ENCODE results near the gene OPRD1.
"Not testable (repeated sequence)": the region's sequence is repeated elsewhere in the genome, so short reads cannot be mapped to it uniquely, and the experiment has no call there.

OPRD1 gene

DNA sequence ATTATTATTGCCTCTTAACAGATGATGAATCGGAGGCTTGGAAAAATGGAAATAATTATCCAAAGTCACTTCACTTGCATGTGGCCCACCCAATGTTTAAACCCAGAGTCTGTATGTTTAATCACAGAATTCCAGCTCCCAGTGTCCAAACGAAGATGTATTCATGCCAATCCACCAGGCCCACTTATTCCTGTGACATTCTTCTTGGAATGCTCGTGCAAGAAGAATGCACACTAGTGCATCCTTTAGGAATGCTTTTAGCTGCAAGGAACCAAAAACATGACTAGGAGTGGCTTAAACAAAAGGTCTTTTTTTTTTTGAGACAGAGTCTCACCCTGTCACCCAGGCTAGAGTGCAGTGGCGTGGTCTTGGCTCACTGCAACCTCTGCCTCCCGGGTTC lies 8.9 kb upstream of the OPRD1 start:
- DNase-seq = no peak

DNA sequence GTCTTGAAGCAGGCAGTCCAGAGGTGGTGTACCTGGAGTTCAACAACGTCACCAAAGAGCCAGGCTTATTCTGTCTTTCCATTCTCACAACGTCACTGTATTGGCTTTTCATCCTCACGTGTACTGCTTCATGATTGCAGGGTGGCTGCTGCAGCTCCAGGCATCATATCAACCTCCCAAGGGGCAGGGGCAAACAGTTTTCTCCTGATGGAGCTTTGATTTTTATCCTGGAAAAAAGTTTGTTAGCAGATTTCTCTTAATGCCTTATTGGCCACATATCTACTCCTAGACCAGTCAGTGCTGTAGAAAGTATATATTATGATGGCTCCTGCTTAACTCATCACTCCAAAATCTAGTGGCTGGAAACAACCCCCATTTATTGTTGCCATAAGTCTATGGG lies 8.3 kb upstream of the OPRD1 start:
- DNase-seq = no peak

DNA sequence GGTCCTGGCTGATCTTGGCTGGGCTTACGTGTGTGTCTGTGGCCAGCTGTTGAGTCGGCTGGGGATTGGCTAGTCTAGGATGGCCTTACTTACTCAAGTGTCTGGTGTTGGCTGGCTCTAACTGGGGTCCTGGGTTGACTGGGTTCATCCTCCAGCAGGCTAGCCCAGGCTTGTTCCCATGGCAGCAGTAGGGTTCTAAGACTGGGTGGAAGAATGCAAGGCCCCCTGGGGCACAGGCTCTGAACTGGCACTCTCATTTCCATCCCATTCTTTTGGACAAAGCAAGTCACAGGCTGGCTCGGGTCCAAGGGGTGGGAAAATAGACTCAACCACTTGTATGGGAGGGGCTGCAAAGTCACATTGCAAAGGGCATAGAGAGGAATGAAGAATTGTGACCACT lies 7.9 kb upstream of the OPRD1 start:
- no peak for DNase-seq

DNA sequence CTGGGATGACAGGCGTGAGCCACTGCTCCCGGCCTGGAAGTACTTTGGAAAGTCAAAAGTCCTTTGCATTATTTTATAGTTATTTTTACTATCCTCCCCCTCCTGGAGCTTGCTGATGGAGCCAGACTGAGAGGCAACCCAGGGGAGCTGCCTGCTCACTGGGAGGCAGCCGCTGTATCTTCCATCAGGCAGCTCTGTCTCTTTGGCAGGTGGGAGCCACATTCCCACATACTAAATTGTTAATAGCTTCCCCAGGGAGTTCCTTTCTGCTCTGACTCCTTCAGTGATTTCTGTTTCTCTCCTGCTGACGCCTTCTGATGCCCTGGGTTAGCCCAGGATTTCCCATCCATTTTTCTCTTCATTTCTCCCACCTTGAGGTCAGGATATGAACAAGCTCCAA lies 4.9 kb upstream of the OPRD1 start:
- DNase-seq = no peak

DNA sequence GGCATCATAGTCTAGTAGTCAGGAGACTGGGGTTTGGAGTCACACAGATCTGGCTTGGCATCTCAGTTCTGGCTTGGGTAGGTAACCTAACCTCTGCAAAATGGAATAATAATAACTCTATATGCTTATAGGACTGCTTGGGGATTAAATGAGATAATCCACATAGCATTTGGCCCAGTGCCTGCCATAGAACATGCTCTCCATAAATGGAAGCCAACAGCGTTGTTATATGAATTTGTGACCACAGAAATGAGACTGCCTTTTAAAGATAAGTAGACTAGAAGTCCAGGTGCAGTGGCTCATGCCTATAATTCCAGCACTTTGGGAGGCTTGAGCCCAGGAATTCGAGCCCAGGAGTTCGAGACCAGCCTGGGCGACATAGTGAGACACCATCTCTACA lies 4.0 kb upstream of the OPRD1 start:
- DNase-seq = no peak

DNA sequence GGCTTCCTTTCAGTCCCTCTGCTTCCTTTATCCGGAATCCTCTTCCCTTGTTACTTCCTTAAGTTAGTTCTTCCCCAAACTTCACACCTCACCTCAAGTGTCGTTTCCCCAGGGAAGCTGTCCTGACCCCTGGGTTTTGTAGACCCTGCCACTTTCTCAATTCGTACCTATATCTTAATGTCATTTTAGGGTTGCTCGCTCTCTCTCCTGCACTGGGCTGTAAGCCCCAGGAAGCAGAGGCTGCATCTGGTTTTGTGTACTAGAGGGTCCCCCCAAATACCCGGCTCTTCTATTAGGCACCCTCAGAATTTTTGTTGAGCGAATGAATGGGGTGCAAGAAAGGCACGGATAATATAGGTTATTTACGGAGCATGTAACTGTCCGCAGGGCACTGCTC lies 603 bp upstream of the OPRD1 start:
- no peak for DNase-seq

DNA sequence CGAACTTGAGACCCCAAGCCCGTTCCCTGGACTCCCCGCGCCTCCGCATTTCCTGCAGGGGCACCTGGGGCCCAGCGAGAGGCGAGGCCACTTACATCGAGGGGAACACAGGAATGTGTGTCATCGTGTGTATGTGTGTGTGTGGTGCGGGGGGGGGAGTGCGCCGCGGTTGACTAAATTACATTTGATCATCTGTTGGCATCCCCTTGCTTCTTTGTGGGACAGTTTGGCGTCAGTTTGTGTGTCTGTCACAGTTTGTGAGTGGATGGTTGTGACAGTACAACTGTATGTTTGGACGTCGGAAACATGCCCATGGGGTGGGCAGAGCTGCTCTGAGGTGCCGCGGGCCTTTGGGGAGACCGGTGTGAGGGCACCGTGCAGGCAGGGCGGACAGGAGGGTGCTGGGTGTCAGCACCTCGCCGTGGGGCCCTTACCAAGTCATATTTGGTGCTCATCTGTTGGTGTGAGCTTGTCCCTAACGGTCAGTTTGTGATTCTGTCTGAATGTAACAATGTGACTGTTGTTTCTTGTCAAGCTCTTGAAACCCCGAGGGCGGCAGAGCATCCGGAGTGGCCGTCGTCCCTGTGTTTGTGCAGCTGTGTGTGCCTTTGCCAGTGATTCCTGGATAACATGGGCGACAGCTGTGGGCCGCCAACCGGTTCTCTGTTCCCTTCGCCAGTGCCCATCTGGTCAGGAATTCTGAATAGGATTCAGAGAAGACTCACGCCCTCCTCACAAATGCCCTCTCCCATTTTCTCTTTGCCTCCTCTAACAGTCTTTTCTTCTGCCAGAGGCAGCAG lies 899 bp downstream of the OPRD1 start:
- peak; percentile 71 for DNase-seq

DNA sequence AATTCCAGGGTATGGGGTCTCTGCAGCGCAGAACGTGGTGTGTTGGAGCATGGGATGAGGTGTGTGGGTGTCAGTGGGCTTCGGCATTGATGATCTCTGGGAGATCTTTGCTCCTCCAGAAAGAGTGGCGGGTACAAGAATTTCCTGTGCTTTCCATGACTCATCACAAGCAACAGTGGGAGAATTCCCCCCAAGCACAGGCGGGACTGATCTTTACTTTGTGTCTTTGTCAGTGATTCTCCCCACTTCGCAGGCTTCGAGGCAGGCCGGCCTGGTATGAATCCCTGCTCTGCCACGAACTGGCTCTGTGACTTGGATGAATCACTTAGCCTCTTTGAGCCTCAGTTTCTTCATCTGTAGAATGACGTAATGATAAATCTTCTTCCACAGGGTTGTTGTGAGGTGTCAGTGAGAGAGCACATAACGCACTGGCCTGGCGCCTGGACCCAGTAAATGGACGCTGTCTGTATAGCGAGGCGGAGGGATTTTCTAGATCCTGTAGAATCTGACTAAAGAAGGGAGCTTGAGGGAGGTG lies 2.0 kb downstream of the OPRD1 start:
- DNase-seq = no peak

DNA sequence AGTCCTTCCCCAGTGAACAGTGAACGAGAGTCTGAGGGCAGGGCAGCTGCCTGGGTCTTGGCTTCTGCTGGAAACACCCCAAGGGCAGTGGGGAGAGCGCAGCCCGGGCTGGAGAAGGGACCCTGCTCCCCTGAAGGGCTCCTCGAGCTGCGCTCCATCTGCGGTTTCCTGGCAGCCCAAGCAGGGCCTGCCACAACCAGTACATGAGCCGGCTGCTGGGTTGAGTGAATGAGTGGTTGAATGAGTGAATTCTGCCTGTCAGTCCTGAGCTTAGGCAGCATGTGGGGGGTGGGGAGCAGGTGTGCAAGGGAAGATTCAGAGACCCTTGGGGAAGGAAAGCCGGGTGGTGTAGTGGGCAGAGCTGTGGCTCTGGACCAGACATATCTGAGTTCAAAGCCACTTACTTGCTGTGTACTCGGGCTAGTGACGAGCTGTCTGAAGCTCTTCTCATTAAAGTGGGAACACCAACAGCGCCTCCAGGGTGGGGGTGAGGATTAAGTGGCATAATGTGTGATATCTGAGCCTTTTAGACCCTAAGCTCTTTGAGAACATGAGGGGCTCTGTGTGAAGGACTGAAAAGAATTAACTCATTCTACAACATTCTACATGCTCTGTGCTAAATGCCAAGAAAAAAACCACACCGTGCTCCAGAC lies 3.7 kb downstream of the OPRD1 start:
- no peak for DNase-seq

DNA sequence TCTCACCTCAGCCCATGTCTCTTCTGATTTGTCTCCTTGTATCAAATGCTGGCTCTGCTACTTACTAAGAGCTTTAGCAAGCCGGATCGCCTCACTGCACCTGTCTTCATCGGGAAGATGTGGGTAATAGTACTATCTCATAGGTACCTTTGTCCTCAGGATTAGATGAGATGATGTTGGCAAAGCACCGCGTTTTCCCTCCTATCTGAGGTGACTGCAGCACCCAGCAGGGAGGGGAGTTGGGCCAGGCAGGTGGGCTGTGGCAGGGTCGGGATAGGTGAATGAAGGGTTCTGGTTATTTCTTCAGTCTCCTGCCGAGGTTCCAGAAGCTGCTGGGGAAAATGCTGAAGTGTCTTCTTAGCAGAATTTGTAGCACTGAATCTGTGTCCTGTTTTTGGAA lies 5.2 kb downstream of the OPRD1 start:
- DNase-seq = no peak

DNA sequence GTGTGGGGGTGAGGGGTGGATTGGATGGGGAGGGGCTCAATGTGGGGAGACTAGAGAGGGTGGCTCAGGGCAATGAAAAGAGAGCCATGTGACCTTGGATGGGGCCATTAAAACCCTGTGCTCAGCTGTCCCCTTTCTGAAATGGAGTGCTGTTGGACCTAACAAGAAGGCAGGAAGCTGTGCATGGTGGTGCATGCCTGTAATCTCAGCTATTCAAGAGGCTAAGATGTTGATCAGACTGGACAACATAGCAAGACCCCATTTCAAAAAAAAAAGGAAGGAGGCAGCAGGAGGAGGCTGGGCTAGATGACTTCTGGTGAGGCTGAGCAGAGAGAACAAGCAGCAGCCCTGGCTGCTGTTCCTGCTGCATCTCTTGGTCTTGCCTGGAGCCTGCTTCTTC lies 7.0 kb downstream of the OPRD1 start:
- DNase-seq = no peak

DNA sequence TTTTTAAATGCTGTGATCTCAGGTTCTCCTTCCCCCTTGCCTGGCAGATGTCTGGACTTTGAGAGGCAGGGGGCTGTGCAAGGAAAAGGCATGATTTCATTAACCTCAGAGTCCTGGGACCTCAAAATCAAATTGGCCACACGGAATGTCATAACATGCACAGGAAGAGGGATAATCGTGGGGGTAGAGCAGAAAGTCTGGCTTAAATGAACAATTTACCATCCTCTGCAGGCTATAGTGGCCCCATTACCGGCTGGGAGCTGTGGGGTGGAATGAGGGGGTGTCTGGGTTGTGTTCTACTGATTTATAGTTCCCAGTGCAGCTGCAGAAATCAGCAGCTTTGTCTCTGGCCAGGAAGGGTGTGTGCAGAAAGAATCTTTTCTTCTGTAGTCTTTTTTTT lies 10.8 kb downstream of the OPRD1 start:
- DNase-seq = no peak

DNA sequence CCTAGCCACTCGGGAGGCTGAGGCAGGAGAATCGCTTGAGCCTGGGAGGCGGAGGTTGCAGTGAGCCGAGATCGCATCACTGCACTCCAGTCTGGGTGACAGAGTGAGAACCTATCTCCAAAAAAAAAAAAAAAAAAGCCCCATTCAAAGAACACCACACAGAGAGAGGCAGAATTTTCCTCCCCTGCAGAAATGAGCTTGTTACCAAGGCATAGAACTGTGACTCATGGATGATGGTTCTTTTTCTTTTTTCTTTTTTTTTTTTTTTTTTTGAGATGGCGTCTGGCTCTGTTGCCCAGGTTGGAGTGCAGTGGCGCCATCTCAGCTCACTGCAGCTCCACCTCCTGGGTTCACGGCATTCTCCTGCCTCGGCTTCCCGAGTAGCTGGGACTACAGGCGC lies 12.1 kb downstream of the OPRD1 start:
- DNase-seq = not testable (repeated sequence)

DNA sequence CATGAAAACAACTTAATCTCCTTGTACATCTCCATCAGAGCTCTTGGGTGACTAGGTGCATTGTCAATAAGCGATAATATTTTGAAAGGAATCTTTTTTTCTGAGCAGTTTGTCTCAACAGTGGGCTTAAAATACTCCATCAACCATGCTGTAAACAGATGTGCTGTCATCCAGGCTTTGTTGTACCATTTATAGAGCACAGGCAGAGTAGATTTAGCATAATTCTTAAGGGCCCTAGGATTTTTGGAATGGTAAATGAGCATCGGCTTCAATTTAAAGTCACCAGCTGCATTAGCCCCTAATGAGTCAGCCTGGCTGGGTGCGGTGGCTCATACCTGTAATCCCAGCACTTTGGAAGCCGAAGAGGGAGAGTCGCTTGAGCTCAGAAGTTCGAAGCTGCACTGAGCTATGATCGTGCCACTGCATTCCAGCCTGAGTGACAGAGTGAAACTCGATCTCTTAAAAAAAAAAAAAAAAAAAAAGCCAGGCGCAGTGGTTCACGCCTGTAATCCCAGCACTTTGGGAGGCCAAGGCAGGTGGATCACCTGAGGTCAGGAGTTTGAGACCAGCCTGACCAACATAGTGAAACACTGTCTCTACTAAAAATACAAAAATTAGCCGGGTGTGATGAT lies 16.4 kb downstream of the OPRD1 start:
- DNase-seq = not testable (repeated sequence)

DNA sequence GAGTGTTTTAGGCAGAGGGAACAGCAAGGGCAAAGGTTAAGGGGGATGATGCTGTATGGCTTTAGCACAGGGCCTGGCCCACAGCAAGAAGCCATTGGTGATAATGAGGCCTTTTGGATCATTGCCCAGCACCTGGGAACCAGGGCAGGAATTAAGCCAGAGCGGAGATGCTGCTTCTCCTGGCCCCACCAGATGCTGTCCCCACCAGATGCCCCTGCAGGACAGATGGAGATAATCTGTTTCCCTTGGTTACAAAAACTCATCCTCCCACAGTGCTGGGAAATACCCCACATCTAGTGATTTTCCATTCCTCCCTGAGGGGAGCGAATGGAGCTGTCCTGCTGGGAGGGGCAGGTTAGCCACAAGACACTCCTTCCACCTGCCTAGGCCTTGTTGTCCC lies 18.8 kb downstream of the OPRD1 start:
- DNase-seq = peak; percentile 80

DNA sequence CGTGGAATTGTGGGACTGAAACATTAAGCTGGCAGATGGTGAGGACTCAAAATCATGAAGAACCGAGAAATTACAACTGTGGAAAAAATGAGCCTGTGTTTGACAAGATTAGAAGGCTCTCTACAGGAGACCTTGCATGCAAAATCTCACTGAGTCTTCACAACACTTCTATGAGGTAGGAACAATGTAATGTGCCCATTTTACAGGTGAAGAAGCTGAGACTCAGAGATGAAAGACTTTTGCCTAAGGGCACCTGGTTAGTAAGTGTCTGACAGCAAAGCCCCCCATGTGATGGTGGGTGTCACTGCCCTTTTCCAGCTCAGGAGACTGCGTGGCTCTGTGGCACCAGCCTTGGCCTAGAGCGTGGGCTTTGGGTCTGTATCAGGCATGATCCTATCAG lies 21.0 kb downstream of the OPRD1 start:
- DNase-seq = no peak

DNA sequence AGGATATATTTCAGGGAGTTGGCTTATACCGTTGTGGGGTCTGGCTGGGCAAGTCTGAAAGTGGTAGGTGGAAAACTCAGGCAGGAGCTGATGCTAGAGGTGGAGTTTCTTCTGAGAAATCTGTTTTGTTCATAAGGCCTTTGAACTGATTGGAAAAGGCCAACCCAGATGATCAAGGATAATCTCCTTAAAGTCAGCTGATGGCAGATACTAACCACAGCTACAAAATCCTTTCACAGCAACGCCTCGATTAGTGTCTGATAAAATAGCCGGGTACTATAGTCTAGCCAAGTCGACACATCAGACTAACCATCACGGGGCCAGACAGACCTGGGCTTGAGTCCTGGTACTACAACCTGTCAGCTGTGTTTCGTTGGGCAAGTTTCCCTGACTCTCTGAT lies 21.4 kb downstream of the OPRD1 start:
- no peak for DNase-seq

DNA sequence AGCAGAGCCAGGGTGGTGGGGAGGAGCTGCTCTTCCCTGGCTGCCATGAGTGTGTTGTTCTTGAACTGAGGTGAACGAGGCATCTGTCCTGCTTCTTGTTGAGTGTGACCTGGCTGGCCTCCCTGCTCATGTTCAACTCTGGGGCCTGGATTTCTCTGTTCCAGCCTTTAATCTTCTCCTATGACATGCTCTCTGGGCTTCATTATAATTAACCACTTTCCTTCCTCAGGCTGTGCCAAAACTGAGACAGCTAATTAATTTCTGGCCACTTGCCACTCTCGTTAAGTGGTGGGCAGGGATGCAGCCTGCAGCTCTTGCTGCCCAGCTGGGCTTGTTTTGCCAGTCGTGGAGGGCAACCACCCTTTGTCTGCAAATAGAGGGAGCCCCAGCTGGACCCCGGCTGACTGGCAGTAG lies 23.3 kb downstream of the OPRD1 start:
- peak; percentile 97 for DNase-seq

DNA sequence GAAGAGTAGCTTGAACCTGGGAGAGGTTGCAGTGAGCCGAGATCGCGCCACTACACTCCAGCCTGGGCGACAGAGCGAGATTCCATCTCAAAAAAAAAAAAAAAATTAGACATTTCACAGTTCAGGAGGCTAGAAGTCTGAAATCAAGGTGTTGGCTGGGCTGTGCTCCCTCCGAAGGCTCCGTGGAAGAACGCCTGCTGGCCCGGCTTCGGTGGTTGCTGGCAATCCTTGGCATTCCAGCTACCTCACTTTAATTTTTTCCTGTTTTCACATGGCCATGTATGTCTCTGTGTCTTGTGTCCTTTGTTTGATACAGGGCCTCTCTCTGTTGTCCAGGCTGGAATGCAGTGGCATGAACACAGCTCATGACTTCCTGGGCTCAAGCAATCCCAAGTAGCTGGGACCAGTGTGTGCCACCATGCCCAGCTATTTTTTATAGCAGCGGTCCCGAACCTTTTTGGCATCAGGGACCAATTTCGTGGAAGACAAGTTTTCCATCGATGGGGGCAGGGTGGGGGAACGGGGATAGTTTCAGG lies 24.5 kb downstream of the OPRD1 start:
- no peak for DNase-seq

DNA sequence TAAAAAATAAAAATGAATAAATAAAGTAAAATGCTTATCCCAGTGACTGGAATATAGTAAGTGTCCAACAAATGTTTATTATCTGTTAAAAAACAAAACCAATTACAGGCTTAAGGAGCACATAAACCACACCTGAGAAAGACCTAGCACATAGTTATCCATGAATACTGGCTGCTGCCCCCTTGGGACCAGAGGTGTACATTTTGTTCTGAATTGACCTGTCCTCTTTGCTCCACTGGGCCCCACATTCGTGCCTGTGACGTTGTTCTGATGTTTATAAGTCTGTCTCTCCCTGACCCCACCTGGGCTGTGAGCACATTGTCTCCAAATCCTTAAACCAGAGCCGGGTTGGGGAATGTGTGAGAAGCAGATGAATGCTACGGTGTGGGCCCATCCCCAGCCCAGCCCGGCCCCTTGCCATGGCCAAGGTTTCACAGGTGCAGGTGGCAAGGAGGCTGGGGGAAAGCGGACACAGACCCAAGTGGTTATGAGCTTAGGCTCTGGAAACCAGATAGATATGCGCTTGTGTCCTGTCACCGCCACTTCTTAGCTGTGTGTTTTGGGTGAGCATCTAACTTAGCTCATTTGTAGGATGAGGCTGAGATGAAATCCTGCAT lies 29.1 kb downstream of the OPRD1 start:
- DNase-seq = no peak

DNA sequence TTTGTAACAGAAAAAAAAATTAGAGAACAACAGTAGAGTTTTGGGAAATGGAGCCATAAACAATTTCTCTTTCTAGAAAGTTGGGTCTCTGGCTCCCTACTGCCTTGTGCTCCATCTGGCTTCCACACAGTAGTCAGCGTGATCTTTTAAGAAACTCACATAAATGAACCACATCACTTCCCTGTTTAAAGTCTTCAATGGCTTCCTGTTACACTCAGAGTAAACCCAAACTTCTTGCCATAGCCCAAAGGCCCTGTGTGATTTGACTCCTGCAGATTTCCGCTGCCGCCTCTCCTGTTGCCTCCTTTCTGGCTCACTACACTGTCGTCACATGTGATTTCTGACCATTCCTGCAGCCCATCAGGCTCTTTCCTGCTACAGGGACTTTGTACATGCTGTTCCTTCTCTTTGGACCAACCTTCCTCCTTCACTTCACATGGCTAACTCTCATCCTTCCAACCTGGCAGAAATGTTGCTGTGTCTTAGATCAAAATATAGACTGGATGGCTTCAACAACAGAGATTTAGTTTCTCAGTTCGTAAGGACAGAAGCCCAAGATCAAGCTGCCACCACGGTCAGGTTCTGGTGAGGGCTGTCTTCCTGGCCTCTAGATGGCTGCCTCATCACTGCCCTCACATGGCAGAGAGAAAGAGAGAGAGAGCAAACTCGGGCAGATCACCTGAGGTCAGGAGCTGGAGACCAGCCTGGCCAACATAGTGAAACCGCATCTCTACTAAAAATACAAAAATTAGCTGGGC lies 34.0 kb downstream of the OPRD1 start:
- DNase-seq = no peak

DNA sequence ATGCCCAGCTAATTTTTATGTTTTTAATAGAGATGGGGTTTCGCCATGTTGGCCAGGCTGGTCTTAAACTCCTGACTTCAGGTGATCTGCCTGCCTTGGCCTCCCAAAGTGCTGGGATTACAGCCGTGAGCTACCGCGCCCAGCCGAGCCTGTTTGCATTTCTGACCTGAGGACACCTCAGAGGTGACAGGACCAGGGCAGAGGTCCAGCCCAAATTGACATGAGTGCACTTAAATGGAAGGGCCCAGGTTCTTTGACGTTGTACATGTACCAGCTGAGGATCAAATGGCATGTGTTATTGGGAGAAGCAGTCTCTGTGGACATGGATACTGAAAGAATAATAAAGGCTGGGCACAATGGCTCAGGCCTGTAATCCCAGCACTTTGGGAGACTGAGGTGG lies 35.2 kb downstream of the OPRD1 start:
- not testable (repeated sequence) for DNase-seq

DNA sequence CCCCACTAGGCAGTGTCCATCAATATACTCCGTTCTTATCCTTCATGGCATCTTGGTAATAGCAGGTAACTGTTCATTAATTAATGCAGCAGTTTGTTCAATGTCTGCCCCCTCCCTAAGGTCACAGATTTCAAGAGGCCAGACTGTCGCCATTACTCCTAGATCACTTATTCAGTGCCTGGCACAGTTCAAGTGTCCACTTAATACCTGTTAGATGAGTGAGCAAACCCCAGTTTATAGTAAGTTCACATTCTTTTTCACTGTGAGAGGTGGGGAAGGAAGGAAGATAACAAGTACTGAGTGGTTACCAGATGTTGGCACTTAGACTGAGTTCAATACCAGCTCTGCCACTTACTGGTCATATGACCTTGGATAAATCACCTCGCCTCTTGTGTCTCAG lies 36.4 kb downstream of the OPRD1 start:
- DNase-seq = no peak
